ENCODE data around the gene TLL1.

TLL1 gene

GRCh38 chr4:166021617-166022016, 148.6 kb downstream of the TLL1 start:
- no peak for TF ChIP-seq ZNF274 (IDR thresholded peaks at IDR 0.05; ENCODE audit: low read depth, low read length)
- no peak overlapping the region for H3K4me3 ChIP-seq (ENCODE audit: low read length)

GRCh38 chr4:166034965-166035364, 161.9 kb downstream of the TLL1 start:
- no peak for TF ChIP-seq ZNF274 (IDR thresholded peaks at IDR 0.05; ENCODE audit: low read depth, low read length)
- H3K4me3 ChIP-seq (ENCODE audit: low read length), result no peak overlapping the region

GRCh38 chr4:166039822-166040221, 166.8 kb downstream of the TLL1 start:
- no peak for TF ChIP-seq ZNF274 (IDR thresholded peaks at IDR 0.05; ENCODE audit: low read depth, low read length)
- no peak overlapping the region for H3K4me3 ChIP-seq (ENCODE audit: low read length)

- TF ChIP-seq ZNF274 (IDR thresholded peaks at IDR 0.05; ENCODE audit: low read depth, low read length), result no peak
- H3K4me3 ChIP-seq (ENCODE audit: low read length), result no peak overlapping the region
Observed at GRCh38 chr4:166042510-166043055, 169.5 kb downstream of the TLL1 start.

GRCh38 chr4:166043801-166044200, 170.8 kb downstream of the TLL1 start:
- H3K4me3 ChIP-seq (ENCODE audit: low read length), result no peak overlapping the region
- TF ChIP-seq ZNF274 (IDR thresholded peaks at IDR 0.05; ENCODE audit: low read depth, low read length), result no peak

GRCh38 chr4:166044871-166045270, 171.8 kb downstream of the TLL1 start:
- TF ChIP-seq ZNF274 (IDR thresholded peaks at IDR 0.05; ENCODE audit: low read depth, low read length), result no peak
- no peak overlapping the region for H3K4me3 ChIP-seq (ENCODE audit: low read length)

GRCh38 chr4:166045457-166045856, 172.4 kb downstream of the TLL1 start:
- no peak for TF ChIP-seq ZNF274 (IDR thresholded peaks at IDR 0.05; ENCODE audit: low read depth, low read length)
- no peak overlapping the region for H3K4me3 ChIP-seq (ENCODE audit: low read length)

GRCh38 chr4:166049036-166049435, 176.0 kb downstream of the TLL1 start:
- TF ChIP-seq ZNF274 (IDR thresholded peaks at IDR 0.05; ENCODE audit: low read depth, low read length), result no peak
- no peak overlapping the region for H3K4me3 ChIP-seq (ENCODE audit: low read length)

- no peak overlapping the region for H3K4me3 ChIP-seq (ENCODE audit: low read length)
- no peak for TF ChIP-seq ZNF274 (IDR thresholded peaks at IDR 0.05; ENCODE audit: low read depth, low read length)
Observed at GRCh38 chr4:166064721-166065120, 191.7 kb downstream of the TLL1 start.

- H3K4me3 ChIP-seq (ENCODE audit: low read length), result no peak overlapping the region
- TF ChIP-seq ZNF274 (IDR thresholded peaks at IDR 0.05; ENCODE audit: low read depth, low read length), result no peak
Observed at GRCh38 chr4:166065324-166065723, 192.3 kb downstream of the TLL1 start.

GRCh38 chr4:166066936-166067335, 193.9 kb downstream of the TLL1 start:
- no peak overlapping the region for H3K4me3 ChIP-seq (ENCODE audit: low read length)
- no peak for TF ChIP-seq ZNF274 (IDR thresholded peaks at IDR 0.05; ENCODE audit: low read depth, low read length)

GRCh38 chr4:166067915-166068314, 194.9 kb downstream of the TLL1 start:
- TF ChIP-seq ZNF274 (IDR thresholded peaks at IDR 0.05; ENCODE audit: low read depth, low read length), result no peak
- H3K4me3 ChIP-seq (ENCODE audit: low read length), result no peak overlapping the region

GRCh38 chr4:166073783-166074182, 200.7 kb downstream of the TLL1 start:
- no peak overlapping the region for H3K4me3 ChIP-seq (ENCODE audit: low read length)
- no peak for TF ChIP-seq ZNF274 (IDR thresholded peaks at IDR 0.05; ENCODE audit: low read depth, low read length)

GRCh38 chr4:166075599-166075998, 202.6 kb downstream of the TLL1 start:
- TF ChIP-seq ZNF274 (IDR thresholded peaks at IDR 0.05; ENCODE audit: low read depth, low read length), result no peak
- no peak overlapping the region for H3K4me3 ChIP-seq (ENCODE audit: low read length)

- H3K4me3 ChIP-seq (ENCODE audit: low read length), result no peak overlapping the region
- TF ChIP-seq ZNF274 (IDR thresholded peaks at IDR 0.05; ENCODE audit: low read depth, low read length), result no peak
Observed at GRCh38 chr4:166077782-166078181, 204.7 kb downstream of the TLL1 start.

- H3K4me3 ChIP-seq (ENCODE audit: low read length), result no peak overlapping the region
- no peak for TF ChIP-seq ZNF274 (IDR thresholded peaks at IDR 0.05; ENCODE audit: low read depth, low read length)
Observed at GRCh38 chr4:166078383-166078782, 205.3 kb downstream of the TLL1 start.
